Osteoblast (primary cell): ENCODE data around the gene EMSY. TPM values are rescaled to one million over a fixed set of nuclear protein-coding genes. Genes with fewer than 3 reads are reported as not detected.

Experiments used
- DNase-seq: peaks from one replicate; pipeline ENCODE4 v3.0.0; 2011; ENCODE audit warnings: low spot score, mixed read lengths; ENCODE audit not compliant: insufficient read length; ENCODE audit errors: missing footprints
- H2AFZ ChIP-seq: 2 replicates; pipeline ENCODE4 v1.6.0; 2011; ENCODE audit warnings: mild to moderate bottlenecking, low read length
- H3K27ac ChIP-seq: 2 replicates; pipeline ENCODE4 v1.5.1; 2011; ENCODE audit warnings: mild to moderate bottlenecking, low read depth, low read length, moderate library complexity
- H3K27me3 ChIP-seq: 2 replicates; pipeline ENCODE4 v1.6.0; 2012; ENCODE audit warnings: mild to moderate bottlenecking, control low read depth, inconsistent platforms, low read length, moderate library complexity; ENCODE audit not compliant: insufficient read depth
- H3K36me3 ChIP-seq: 2 replicates; pipeline ENCODE4 v1.5.1; 2011; ENCODE audit warnings: mild to moderate bottlenecking, low read length, control low read depth, moderate library complexity; ENCODE audit not compliant: insufficient read depth
- H3K4me1 ChIP-seq: 2 replicates; pipeline ENCODE4 v1.5.1; 2011; ENCODE audit warnings: mild to moderate bottlenecking, low read length, control low read depth, moderate library complexity; ENCODE audit not compliant: insufficient read depth
- H3K4me2 ChIP-seq: 2 replicates; pipeline ENCODE4 v1.6.0; 2011; ENCODE audit warnings: mild to moderate bottlenecking, low read length; ENCODE audit not compliant: insufficient read depth
- H3K4me3 ChIP-seq: fragments of 200-600 bp; sonication (generic); 3 replicates; pipeline ENCODE4 v1.5.1; 2012; ENCODE audit warnings: mild to moderate bottlenecking, low read length, inconsistent platforms; ENCODE audit not compliant: insufficient read depth
- H3K79me2 ChIP-seq: 2 replicates; pipeline ENCODE4 v1.6.0; 2012; ENCODE audit warnings: mild to moderate bottlenecking, low read length, control low read depth, inconsistent platforms; ENCODE audit not compliant: insufficient read depth
- H3K9me3 ChIP-seq: 2 replicates; pipeline ENCODE4 v1.5.1; 2011; ENCODE audit warnings: low read depth, low read length, control low read depth
- H4K20me1 ChIP-seq: 2 replicates; pipeline ENCODE4 v1.6.0; 2012; ENCODE audit warnings: mild to moderate bottlenecking, low read length, control low read depth; ENCODE audit not compliant: insufficient read depth
- CTCF ChIP-seq: IDR thresholded peaks from 2 replicates; pipeline ENCODE4 v1.5.1; 2011; ENCODE audit warnings: mild to moderate bottlenecking, low read depth, low read length, moderate library complexity; ENCODE audit errors: extremely low read depth
- total RNA-seq: library from RNA; depleted of rRNA; stranded (reverse); fragments of >200 nt; gene quantifications from 2 replicates; pipeline ENCODE4 v1.2.3, GENCODE V29; 2012

EMSY gene
- total RNA-seq, 1 donor = 17.4 TPM

DNA sequence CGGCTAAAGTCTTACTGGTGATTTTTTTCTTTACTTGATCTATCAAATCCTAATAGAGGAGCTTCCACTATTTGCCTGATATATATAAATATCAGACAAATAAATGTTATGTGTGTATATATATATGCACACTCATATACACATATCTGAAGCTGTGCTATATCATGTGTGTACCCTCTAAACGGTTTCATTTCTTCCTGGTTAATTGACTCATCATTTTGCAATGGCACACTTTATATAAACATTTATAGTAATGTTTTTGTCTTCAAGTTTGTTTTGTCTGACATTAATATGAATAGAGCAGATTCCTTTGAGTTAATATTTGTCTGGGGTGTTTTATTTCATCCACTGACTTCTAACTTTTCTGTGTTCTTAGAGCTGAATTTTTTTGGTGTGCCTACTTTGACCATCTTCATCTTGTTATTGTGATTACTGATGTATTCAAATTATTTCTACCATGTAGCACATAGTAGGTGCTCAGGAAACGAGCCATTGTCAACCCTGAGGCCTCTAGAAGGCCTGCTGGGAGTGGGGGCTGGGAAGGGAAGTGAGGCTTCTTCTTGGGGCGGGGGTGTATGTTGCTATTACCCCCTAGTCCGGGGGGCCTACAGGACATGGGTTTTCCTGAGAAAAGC, 143.1 kb downstream of the EMSY start:
- Histone ChIP-seq H3K27me3 (no peaks in the 10 kb centered on the region), H2AFZ (peak overlapping the region; percentile 72), H3K27ac (no peak overlapping the region), H3K9me3 (no peaks in the 10 kb centered on the region), H3K4me1 (peaks cover 5% of the 10 kb centered on the region), H3K79me2 (no peaks in the 10 kb centered on the region), H3K36me3 (no peaks in the 10 kb centered on the region), H4K20me1 (no peaks in the 10 kb centered on the region), H3K4me2 (no peak overlapping the region), H3K4me3 (no peak overlapping the region)
- TF ChIP-seq CTCF = no peak
- DNase-seq = peak; percentile 18

GRCh38 chr11:76588455-76589325, 143.9 kb downstream of the EMSY start:
- Histone ChIP-seq H3K27ac (no peak overlapping the region), H3K9me3 (no peaks in the 10 kb centered on the region), H3K4me3 (no peak overlapping the region), H3K4me2 (no peak overlapping the region), H2AFZ (peak overlapping the region; percentile 72), H3K36me3 (no peaks in the 10 kb centered on the region), H3K4me1 (peaks cover 5% of the 10 kb centered on the region), H3K27me3 (no peaks in the 10 kb centered on the region), H4K20me1 (no peaks in the 10 kb centered on the region), H3K79me2 (no peaks in the 10 kb centered on the region)
- TF ChIP-seq CTCF = no peak
- peak; percentile 68 for DNase-seq

DNA sequence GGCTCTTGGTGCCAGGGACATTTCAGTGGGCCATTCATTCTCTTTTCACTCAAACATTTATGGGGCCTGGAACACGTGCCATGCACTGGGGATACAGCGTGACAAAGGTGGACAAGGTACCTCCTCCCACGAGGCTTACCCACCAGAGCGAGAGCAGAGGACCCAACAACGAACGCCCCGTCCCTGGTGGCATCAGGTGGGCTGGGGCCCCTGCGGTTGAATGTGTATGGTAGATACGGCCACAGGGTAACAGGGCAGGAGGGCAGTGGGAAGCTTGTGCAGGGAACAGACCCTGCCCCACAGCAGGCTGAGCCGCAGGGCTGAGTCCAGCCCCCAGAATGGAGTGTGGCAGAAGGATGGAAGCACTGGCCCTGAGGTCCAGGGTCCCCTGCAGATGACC, 144.7 kb downstream of the EMSY start:
- Histone ChIP-seq H3K4me2 (no peak overlapping the region), H3K9me3 (no peaks in the 10 kb centered on the region), H3K36me3 (no peaks in the 10 kb centered on the region), H4K20me1 (no peaks in the 10 kb centered on the region), H3K27ac (no peak overlapping the region), H3K27me3 (no peaks in the 10 kb centered on the region), H2AFZ (no peak overlapping the region), H3K4me3 (no peak overlapping the region), H3K4me1 (peaks cover 5% of the 10 kb centered on the region), H3K79me2 (no peaks in the 10 kb centered on the region)
- TF ChIP-seq CTCF = no peak
- no peak for DNase-seq
